Measurements from ENCODE around the gene PLA2G1B. TPM values are rescaled to one million over a fixed set of nuclear protein-coding genes. Genes with fewer than 3 reads are reported as not detected.

Gene PLA2G1B
- total and polyA plus RNA-seq, 9 of the 15 experiments (the other 6 are each of a cell fraction or from before 2014, with no cell fraction given), result 1.4 TPM; not detected in 8

- ATAC-seq (no peak), DNase-seq (ENCODE audit: extremely low read depth in 1 of 4, low spot score in 3 of 4) (no peak), FAIRE-seq (no peak)
- Histone ChIP-seq H3K27ac (ENCODE audit: extremely low read depth, low read depth, low read length) (no peak overlapping the region), H3K9ac (ENCODE audit: insufficient read depth in 1 of 2, low read depth in 2 of 2, low read length in 2 of 2) (no peak overlapping the region), H3K79me2 (ENCODE audit: control insufficient read depth, insufficient read depth, low read length) (no peaks in the 10 kb centered on the region), H3K36me3 (ENCODE audit: control insufficient read depth, insufficient read depth, low read length) (no peaks in the 10 kb centered on the region), H3K9me1 (ENCODE audit: control insufficient read depth, insufficient read depth, low read length) (no peaks in the 10 kb centered on the region), H3K4me1 (replicated peaks in 1 of 2; ENCODE audit: control insufficient read depth in 2 of 2, insufficient read depth in 2 of 2, low read length in 2 of 2) (no peaks in the 10 kb centered on the region; a peak in 1 of 5 replicates), H3K27me3 (ENCODE audit: control insufficient read depth in 2 of 2, insufficient read depth in 2 of 2, low read length in 2 of 2) (peaks cover 20 to 25% of the 10 kb centered on the region in 2 experiments; a peak in 3 of 5 replicates), H3K9me3 (replicated peaks; ENCODE audit: control insufficient read depth, insufficient read depth, low read depth, low read length) (peaks cover 4% of the 10 kb centered on the region; the same call in 1 of the 2 replicates), H2AFZ (ENCODE audit: low read depth, low read length) (no peak overlapping the region), H3K4me3 (no peak overlapping the region), H4K20me1 (replicated peaks; ENCODE audit: control insufficient read depth, insufficient read depth, low read length) (peaks cover 5% of the 10 kb centered on the region; the same call in 1 of the 2 replicates), H3K4me2 (ENCODE audit: insufficient read depth, low read length) (no peak overlapping the region)
- TF ChIP-seq NR0B1 (IDR thresholded peaks at IDR 0.05; ENCODE audit: partially characterized antibody) (no peak), EP300 (IDR thresholded peaks at IDR 0.05; ENCODE audit: low read length) (no peak), CLOCK (CRISPR knock-in tag; IDR thresholded peaks at IDR 0.05; ENCODE audit: borderline replicate concordance) (no peak), SRSF1 (IDR thresholded peaks at IDR 0.05; ENCODE audit: low read depth, low read length) (no peak), CC2D1A (IDR thresholded peaks at IDR 0.05) (no peak), ZNF143 (CRISPR knock-in tag; IDR thresholded peaks at IDR 0.05) (no peak), SUPT5H (IDR thresholded peaks at IDR 0.05) (no peak), IFI16 (CRISPR knock-in tag; IDR thresholded peaks at IDR 0.05) (no peak), ESRRA (IDR thresholded peaks at IDR 0.05; ENCODE audit: borderline replicate concordance, low read depth) (no peak), ATF2 (CRISPR knock-in tag; IDR thresholded peaks at IDR 0.05) (no peak), ZNF316 (IDR thresholded peaks at IDR 0.05) (no peak), CHD1 (IDR thresholded peaks at IDR 0.05; ENCODE audit: low read length) (no peak), ZNF764 (CRISPR knock-in tag; IDR thresholded peaks at IDR 0.05; ENCODE audit: low read depth) (no peak), HNRNPUL1 (IDR thresholded peaks at IDR 0.05; ENCODE audit: low read length) (no peak), ZNF395 (CRISPR knock-in tag; IDR thresholded peaks at IDR 0.05) (no peak)
- CTCF ChIA-PET (ENCODE audit: low intra/inter-chr PET ratio), result no interaction called here
- no TSS peak for BruUV-seq (replicated peaks)
- in situ Hi-C loops (cut with MboI), result loop anchor here (25.0 kb wide), 1 partner anchor 330 kb away; no protein-coding TSS in a partner anchor
- WGBS (ENCODE audit: insufficient coverage, low coverage, missing lambda C conversion rate), result 17% methylated on average over 5 of the region's 5 CpGs
- intact Hi-C loops (cut with micrococcal nuclease), result no loop called here
- POLR2A ChIA-PET, result interaction anchor here (0.7 kb wide), 1 partner anchor 278 kb away, joined by 3 read pairs; no protein-coding TSS in a partner anchor
Measured at GRCh38 chr12:120332041-120332440, 4.5 kb upstream of the PLA2G1B start.

Measured in K562 (cell line).